H1 (cell line): Measurements from ENCODE around the gene FAM177B.

Source experiments
- EGR1 ChIP-seq: IDR thresholded peaks from 2 replicates; pipeline ENCODE4 v1.6.1; 2011; ENCODE audit warnings: low read depth, low read length, borderline replicate concordance
- EP300 ChIP-seq, 2 experiments: IDR thresholded peaks; 1 replicate in 1 of 2; 2 replicates in 1 of 2; pipeline ENCODE4 v1.6.1; 2011 to 2012; ENCODE audit warnings: low read depth in 2 of 2, low read length in 2 of 2, mild to moderate bottlenecking in 2 of 2, borderline replicate concordance in 1 of 2, inconsistent platforms in 1 of 2, moderate library complexity in 1 of 2
- HDAC6 ChIP-seq: IDR thresholded peaks from one replicate; pipeline ENCODE4 v1.7.1; 2012; ENCODE audit warnings: low read depth, mild to moderate bottlenecking, inconsistent platforms, low read length, moderate library complexity
- JUN ChIP-seq: IDR thresholded peaks from 2 replicates; pipeline ENCODE4 v1.6.1; 2011; ENCODE audit warnings: low read depth, mild to moderate bottlenecking, improper control_type of control experiment, low read length
- KDM5A ChIP-seq: fragments of 200-600 bp; IDR thresholded peaks from 2 replicates; pipeline ENCODE4 v1.7.1; 2012; ENCODE audit warnings: mild to moderate bottlenecking, low read length, inconsistent platforms, mixed read lengths
- POLR2A ChIP-seq, 2 experiments: IDR thresholded peaks; 1 replicate in 1 of 2; 2 replicates in 1 of 2; pipeline ENCODE4 v1.6.1; 2011; ENCODE audit warnings: low read depth in 2 of 2, low read length in 2 of 2, mild to moderate bottlenecking in 2 of 2; ENCODE audit errors: control extremely low read depth in 1 of 2
- RFX5 ChIP-seq: IDR thresholded peaks from 2 replicates; pipeline ENCODE4 v1.6.1; 2011; ENCODE audit warnings: low read depth, low read length, improper control_type of control experiment, borderline replicate concordance
- SIN3A ChIP-seq, 2 experiments: IDR thresholded peaks in 1 of 2; conservative IDR thresholded peaks in 1 of 2; 2 replicates each; pipeline ENCODE4 v1.6.1; 2011 to 2012; ENCODE audit warnings: low read length in 2 of 2, improper control_type of control experiment in 1 of 2, low read depth in 1 of 2, mild to moderate bottlenecking in 1 of 2
- SUZ12 ChIP-seq: fragments of 200-600 bp; sonication (generic); IDR thresholded peaks from 2 replicates; pipeline ENCODE4 v1.6.1; 2012; ENCODE audit warnings: mild to moderate bottlenecking, inconsistent platforms, low read length, moderate library complexity, mixed read lengths
- TAF1 ChIP-seq: IDR thresholded peaks from 2 replicates; pipeline ENCODE4 v1.6.1; 2011; ENCODE audit warnings: mild to moderate bottlenecking, low read depth, low read length
- TF ChIP-seq, protein P1 (sequence below), 3 experiments: IDR thresholded peaks; 1 replicate in 2 of 3; 2 replicates in 1 of 3; pipeline versions ENCODE4 v1.5.1 to v1.6.1; 2011; ENCODE audit warnings: low read length in 3 of 3, mild to moderate bottlenecking in 3 of 3, inconsistent platforms in 2 of 3, low read depth in 1 of 3, moderate library complexity in 1 of 3; ENCODE audit not compliant: insufficient read depth in 1 of 3; ENCODE audit errors: control extremely low read depth in 1 of 3
- TF ChIP-seq, protein P2 (sequence below): IDR thresholded peaks from 2 replicates; pipeline ENCODE4 v1.6.1; 2011; ENCODE audit warnings: low read depth, mild to moderate bottlenecking, low read length; ENCODE audit not compliant: insufficient read depth

DNA sequence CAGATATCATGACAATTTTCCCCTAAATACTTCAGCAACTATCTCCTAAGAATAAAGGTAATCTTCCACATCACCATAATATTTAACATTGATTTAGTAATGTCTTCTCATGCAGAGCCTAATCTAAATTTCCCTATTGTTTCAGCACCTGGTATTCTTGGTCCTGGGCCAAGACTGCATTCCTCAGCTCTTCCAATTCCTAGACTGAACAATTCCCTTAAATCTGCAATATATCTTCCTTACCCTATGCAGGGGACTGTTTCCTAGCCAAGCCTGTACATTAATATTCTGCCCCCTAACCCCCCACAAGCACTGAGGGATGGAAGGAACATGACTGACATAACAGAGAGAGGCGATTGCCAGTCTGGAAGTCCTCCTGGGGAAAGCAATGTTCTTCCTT, 49.1 kb downstream of the FAM177B start:
- TF ChIP-seq, protein P1, sequence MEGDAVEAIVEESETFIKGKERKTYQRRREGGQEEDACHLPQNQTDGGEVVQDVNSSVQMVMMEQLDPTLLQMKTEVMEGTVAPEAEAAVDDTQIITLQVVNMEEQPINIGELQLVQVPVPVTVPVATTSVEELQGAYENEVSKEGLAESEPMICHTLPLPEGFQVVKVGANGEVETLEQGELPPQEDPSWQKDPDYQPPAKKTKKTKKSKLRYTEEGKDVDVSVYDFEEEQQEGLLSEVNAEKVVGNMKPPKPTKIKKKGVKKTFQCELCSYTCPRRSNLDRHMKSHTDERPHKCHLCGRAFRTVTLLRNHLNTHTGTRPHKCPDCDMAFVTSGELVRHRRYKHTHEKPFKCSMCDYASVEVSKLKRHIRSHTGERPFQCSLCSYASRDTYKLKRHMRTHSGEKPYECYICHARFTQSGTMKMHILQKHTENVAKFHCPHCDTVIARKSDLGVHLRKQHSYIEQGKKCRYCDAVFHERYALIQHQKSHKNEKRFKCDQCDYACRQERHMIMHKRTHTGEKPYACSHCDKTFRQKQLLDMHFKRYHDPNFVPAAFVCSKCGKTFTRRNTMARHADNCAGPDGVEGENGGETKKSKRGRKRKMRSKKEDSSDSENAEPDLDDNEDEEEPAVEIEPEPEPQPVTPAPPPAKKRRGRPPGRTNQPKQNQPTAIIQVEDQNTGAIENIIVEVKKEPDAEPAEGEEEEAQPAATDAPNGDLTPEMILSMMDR (IDR thresholded peaks at IDR 0.05; ENCODE audit: control extremely low read depth in 1 of 3, insufficient read depth in 1 of 3, low read depth in 1 of 3, low read length in 3 of 3) = no peak
- TF ChIP-seq JUN (no peak), EGR1 (no peak), POLR2A (IDR thresholded peaks at IDR 0.05; ENCODE audit: control extremely low read depth in 1 of 2, low read depth in 2 of 2, low read length in 2 of 2) (no peak), RFX5 (no peak), KDM5A (no peak), TAF1 (no peak), EP300 (IDR thresholded peaks at IDR 0.05; ENCODE audit: borderline replicate concordance in 1 of 2, low read depth in 2 of 2, low read length in 2 of 2) (no peak), SIN3A (conservative IDR thresholded peaks at IDR 0.05 in 1 of 2, IDR thresholded peaks at IDR 0.05 in 1 of 2; ENCODE audit: low read depth in 1 of 2, low read length in 2 of 2) (no peak), SUZ12 (no peak), HDAC6 (no peak)
- TF ChIP-seq, protein P2, sequence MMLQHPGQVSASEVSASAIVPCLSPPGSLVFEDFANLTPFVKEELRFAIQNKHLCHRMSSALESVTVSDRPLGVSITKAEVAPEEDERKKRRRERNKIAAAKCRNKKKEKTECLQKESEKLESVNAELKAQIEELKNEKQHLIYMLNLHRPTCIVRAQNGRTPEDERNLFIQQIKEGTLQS = no peak
